Fibroblast of pulmonary artery (primary cell): ENCODE results near the gene ACYP2.
"Not testable (repeated sequence)": the region's sequence is repeated elsewhere in the genome, so short reads cannot be mapped to it uniquely, and the experiment has no call there.

Experiments
- DNase-seq: peaks from one replicate; pipeline ENCODE4 v3.0.0-alpha.2; 2010; ENCODE audit warnings: low read depth
- H3K4me3 ChIP-seq: replicated peaks from 2 replicates; pipeline ENCODE4 v1.5.1; 2011; ENCODE audit warnings: low read depth, mild to moderate bottlenecking, control low read depth, low read length, moderate library complexity
- CTCF ChIP-seq: IDR thresholded peaks from 2 replicates; pipeline ENCODE4 v1.5.1; 2011; ENCODE audit warnings: mild to moderate bottlenecking, control low read depth, low read length, inconsistent platforms; ENCODE audit errors: missing control alignments

ACYP2 gene

GRCh38 chr2:54085069-54085468 is 30.3 kb upstream of the ACYP2 start:
- DNase-seq, result no peak
- H3K4me3 ChIP-seq, result no peak overlapping the region
- TF ChIP-seq CTCF, result no peak

GRCh38 chr2:54086157-54086556 is 29.3 kb upstream of the ACYP2 start:
- H3K4me3 ChIP-seq, result no peak overlapping the region
- DNase-seq, result no peak
- no peak for TF ChIP-seq CTCF

- no peak overlapping the region for H3K4me3 ChIP-seq
- no peak for DNase-seq
- TF ChIP-seq CTCF, result no peak
These were observed 27.2 kb upstream of the ACYP2 start for GRCh38 chr2:54088191-54088634.

- no peak overlapping the region for H3K4me3 ChIP-seq
- TF ChIP-seq CTCF, result no peak
- DNase-seq, result no peak
These were observed 26.7 kb upstream of the ACYP2 start for GRCh38 chr2:54088719-54089118.

- H3K4me3 ChIP-seq, result no peak overlapping the region
- no peak for TF ChIP-seq CTCF
- DNase-seq, result no peak
These were observed 24.8 kb upstream of the ACYP2 start for GRCh38 chr2:54090521-54091117.

GRCh38 chr2:54092940-54093339 is 22.5 kb upstream of the ACYP2 start:
- DNase-seq, result no peak
- H3K4me3 ChIP-seq, result no peak overlapping the region
- no peak for TF ChIP-seq CTCF

GRCh38 chr2:54095406-54095805 is 20.0 kb upstream of the ACYP2 start:
- not testable (repeated sequence) for H3K4me3 ChIP-seq

GRCh38 chr2:54096141-54096540 is 19.3 kb upstream of the ACYP2 start:
- H3K4me3 ChIP-seq, DNase-seq: not testable (repeated sequence)

More at GRCh38 chr2:54095406-54095805, 20.0 kb upstream of the ACYP2 start:
- DNase-seq, result not testable (repeated sequence)
